GM18499 (cell line): ENCODE data around the gene TRIM26.
"Not testable (repeated sequence)": the region's sequence is repeated elsewhere in the genome, so short reads cannot be mapped to it uniquely, and the experiment has no call there.

Experiments
- ATAC-seq: cut with Tn5 transposase; IDR thresholded peaks from one replicate; pipeline ENCODE4 v1.9.1; 2021; ENCODE audit warnings: moderate number of reproducible peaks; ENCODE audit not compliant: insufficient read depth, unreplicated experiment

Gene TRIM26

GRCh38 chr6:30175765-30176164 lies 37.4 kb downstream of the TRIM26 start:
- no peak for ATAC-seq

GRCh38 chr6:30172681-30173080 lies 40.5 kb downstream of the TRIM26 start:
- no peak for ATAC-seq

GRCh38 chr6:30171677-30172471 lies 41.3 kb downstream of the TRIM26 start:
- ATAC-seq: no peak

- ATAC-seq: no peak
Observed at GRCh38 chr6:30169658-30170614, 43.3 kb downstream of the TRIM26 start.

GRCh38 chr6:30168741-30169140 lies 44.5 kb downstream of the TRIM26 start:
- ATAC-seq: no peak

GRCh38 chr6:30167101-30167500 lies 46.1 kb downstream of the TRIM26 start:
- ATAC-seq: no peak

GRCh38 chr6:30165238-30165637 lies 48.0 kb downstream of the TRIM26 start:
- not testable (repeated sequence) for ATAC-seq

GRCh38 chr6:30164714-30165113 lies 48.5 kb downstream of the TRIM26 start:
- no peak for ATAC-seq

GRCh38 chr6:30163918-30164654 lies 49.1 kb downstream of the TRIM26 start:
- no peak for ATAC-seq

- no peak for ATAC-seq
Observed at GRCh38 chr6:30163090-30163917, 49.9 kb downstream of the TRIM26 start, which contains the start of gene TRIM15. TRIM15 (plus strand) TSS chr6:30163546; CDS start chr6:30163685, 139 bp downstream.

GRCh38 chr6:30162265-30163089 lies 50.7 kb downstream of the TRIM26 start:
- no peak for ATAC-seq

- no peak for ATAC-seq
Observed at GRCh38 chr6:30160785-30161531, 52.2 kb downstream of the TRIM26 start, which contains the start of gene TRIM10. TRIM10 (minus strand) TSS chr6:30161211; CDS start chr6:30160858, 353 bp downstream.

- no peak for ATAC-seq
Observed at GRCh38 chr6:30160008-30160784, 53.0 kb downstream of the TRIM26 start.

GRCh38 chr6:30158475-30159040 lies 54.6 kb downstream of the TRIM26 start:
- ATAC-seq: no peak

GRCh38 chr6:30157999-30158398 lies 55.2 kb downstream of the TRIM26 start:
- ATAC-seq: no peak

GRCh38 chr6:30157581-30157980 lies 55.6 kb downstream of the TRIM26 start:
- no peak for ATAC-seq

- ATAC-seq: no peak
Observed at GRCh38 chr6:30156774-30157173, 56.4 kb downstream of the TRIM26 start.
